SK-N-SH (cell line): ENCODE measurements around the gene CDH4.

Experiments
- ELF1 ChIP-seq: IDR thresholded peaks from 2 replicates; pipeline ENCODE4 v1.4.0; 2012
- EP300 ChIP-seq, 2 experiments: IDR thresholded peaks; 2 replicates each; pipeline versions ENCODE4 v1.4.0 to v1.6.1; 2012; ENCODE audit warnings: borderline replicate concordance in 1 of 2, low read depth in 1 of 2, low read length in 1 of 2
- EZH2phosphoT487 ChIP-seq: fragments of 200-600 bp; sonication (generic); IDR thresholded peaks from 2 replicates; pipeline ENCODE4 v1.6.1; 2017; ENCODE audit warnings: low read depth, mixed run types, mild to moderate bottlenecking, antibody characterized with exemption, moderate library complexity, borderline replicate concordance
- GATA2 ChIP-seq: sonication (generic); formaldehyde crosslinking; IDR thresholded peaks from 2 replicates; pipeline ENCODE4 v1.5.0; 2020; ENCODE audit warnings: mild to moderate bottlenecking, missing genetic modification reagents
- POLR2AphosphoS5 ChIP-seq: IDR thresholded peaks from 2 replicates; pipeline ENCODE4 v1.6.1; 2012; ENCODE audit warnings: low read depth, low read length
- RAD21 ChIP-seq: IDR thresholded peaks from 2 replicates; pipeline ENCODE4 v1.6.1; 2012; ENCODE audit warnings: mild to moderate bottlenecking, low read length
- TAF1 ChIP-seq: IDR thresholded peaks from 2 replicates; pipeline ENCODE4 v1.6.1; 2012; ENCODE audit warnings: low read depth, mild to moderate bottlenecking, low read length, moderate library complexity, borderline replicate concordance
- YY1 ChIP-seq: IDR thresholded peaks from 2 replicates; pipeline ENCODE4 v1.4.0; 2012; ENCODE audit warnings: low read depth, mild to moderate bottlenecking
- TF ChIP-seq, protein P1 (sequence below): fragments of 200-600 bp; sonication (generic); IDR thresholded peaks from 2 replicates; pipeline ENCODE4 v1.6.1; 2017; ENCODE audit warnings: antibody characterized with exemption, mild to moderate bottlenecking, moderate library complexity
- TF ChIP-seq, protein P2 (sequence below): IDR thresholded peaks from 2 replicates; pipeline ENCODE4 v1.6.1; 2012; ENCODE audit warnings: mild to moderate bottlenecking, low read depth, low read length, moderate library complexity
- TF ChIP-seq, protein P3 (sequence below): IDR thresholded peaks from 2 replicates; pipeline ENCODE4 v1.4.0; 2012; ENCODE audit warnings: low read depth, borderline replicate concordance
- TF ChIP-seq, protein P4 (sequence below): IDR thresholded peaks from 2 replicates; pipeline ENCODE4 v1.4.0; 2012; ENCODE audit warnings: low read depth, borderline replicate concordance
- TF ChIP-seq, protein P5 (sequence below): IDR thresholded peaks from 2 replicates; pipeline ENCODE4; 2012
- TF ChIP-seq, protein P6 (sequence below): fragments of 150-350 bp; IDR thresholded peaks from 2 replicates; pipeline ENCODE4 v1.6.1; 2017; ENCODE audit warnings: antibody characterized with exemption, low read length, low read depth, borderline replicate concordance

DNA sequence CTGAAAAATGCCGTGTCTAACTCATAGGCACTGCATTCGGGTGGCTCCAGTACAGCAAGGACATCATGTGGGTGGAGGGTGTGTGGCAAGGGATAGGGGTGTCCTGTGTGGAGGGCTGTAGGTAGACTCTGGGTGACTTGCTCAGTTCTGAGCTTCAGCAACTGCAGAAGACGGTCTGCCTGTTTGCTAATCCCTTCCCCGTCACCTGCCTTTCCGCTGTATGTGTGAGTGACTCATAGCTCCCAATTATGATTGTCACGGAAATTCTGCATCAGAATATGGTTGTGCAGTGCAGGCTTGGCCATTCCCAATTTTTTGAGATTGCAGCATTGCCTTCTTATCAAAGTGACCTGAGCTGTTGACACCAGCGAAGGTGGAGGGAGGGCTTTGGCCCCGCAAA, 174.3 kb downstream of the CDH4 start:
- TF ChIP-seq, protein P1, sequence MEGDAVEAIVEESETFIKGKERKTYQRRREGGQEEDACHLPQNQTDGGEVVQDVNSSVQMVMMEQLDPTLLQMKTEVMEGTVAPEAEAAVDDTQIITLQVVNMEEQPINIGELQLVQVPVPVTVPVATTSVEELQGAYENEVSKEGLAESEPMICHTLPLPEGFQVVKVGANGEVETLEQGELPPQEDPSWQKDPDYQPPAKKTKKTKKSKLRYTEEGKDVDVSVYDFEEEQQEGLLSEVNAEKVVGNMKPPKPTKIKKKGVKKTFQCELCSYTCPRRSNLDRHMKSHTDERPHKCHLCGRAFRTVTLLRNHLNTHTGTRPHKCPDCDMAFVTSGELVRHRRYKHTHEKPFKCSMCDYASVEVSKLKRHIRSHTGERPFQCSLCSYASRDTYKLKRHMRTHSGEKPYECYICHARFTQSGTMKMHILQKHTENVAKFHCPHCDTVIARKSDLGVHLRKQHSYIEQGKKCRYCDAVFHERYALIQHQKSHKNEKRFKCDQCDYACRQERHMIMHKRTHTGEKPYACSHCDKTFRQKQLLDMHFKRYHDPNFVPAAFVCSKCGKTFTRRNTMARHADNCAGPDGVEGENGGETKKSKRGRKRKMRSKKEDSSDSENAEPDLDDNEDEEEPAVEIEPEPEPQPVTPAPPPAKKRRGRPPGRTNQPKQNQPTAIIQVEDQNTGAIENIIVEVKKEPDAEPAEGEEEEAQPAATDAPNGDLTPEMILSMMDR = no peak
- TF ChIP-seq YY1 = no peak
- no peak for TF ChIP-seq GATA2 (CRISPR knock-in tag)
- TF ChIP-seq, protein P2, sequence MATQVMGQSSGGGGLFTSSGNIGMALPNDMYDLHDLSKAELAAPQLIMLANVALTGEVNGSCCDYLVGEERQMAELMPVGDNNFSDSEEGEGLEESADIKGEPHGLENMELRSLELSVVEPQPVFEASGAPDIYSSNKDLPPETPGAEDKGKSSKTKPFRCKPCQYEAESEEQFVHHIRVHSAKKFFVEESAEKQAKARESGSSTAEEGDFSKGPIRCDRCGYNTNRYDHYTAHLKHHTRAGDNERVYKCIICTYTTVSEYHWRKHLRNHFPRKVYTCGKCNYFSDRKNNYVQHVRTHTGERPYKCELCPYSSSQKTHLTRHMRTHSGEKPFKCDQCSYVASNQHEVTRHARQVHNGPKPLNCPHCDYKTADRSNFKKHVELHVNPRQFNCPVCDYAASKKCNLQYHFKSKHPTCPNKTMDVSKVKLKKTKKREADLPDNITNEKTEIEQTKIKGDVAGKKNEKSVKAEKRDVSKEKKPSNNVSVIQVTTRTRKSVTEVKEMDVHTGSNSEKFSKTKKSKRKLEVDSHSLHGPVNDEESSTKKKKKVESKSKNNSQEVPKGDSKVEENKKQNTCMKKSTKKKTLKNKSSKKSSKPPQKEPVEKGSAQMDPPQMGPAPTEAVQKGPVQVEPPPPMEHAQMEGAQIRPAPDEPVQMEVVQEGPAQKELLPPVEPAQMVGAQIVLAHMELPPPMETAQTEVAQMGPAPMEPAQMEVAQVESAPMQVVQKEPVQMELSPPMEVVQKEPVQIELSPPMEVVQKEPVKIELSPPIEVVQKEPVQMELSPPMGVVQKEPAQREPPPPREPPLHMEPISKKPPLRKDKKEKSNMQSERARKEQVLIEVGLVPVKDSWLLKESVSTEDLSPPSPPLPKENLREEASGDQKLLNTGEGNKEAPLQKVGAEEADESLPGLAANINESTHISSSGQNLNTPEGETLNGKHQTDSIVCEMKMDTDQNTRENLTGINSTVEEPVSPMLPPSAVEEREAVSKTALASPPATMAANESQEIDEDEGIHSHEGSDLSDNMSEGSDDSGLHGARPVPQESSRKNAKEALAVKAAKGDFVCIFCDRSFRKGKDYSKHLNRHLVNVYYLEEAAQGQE = no peak
- no peak for TF ChIP-seq TAF1
- TF ChIP-seq, protein P3, sequence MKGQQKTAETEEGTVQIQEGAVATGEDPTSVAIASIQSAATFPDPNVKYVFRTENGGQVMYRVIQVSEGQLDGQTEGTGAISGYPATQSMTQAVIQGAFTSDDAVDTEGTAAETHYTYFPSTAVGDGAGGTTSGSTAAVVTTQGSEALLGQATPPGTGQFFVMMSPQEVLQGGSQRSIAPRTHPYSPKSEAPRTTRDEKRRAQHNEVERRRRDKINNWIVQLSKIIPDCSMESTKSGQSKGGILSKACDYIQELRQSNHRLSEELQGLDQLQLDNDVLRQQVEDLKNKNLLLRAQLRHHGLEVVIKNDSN = no peak
- TF ChIP-seq POLR2AphosphoS5 = no peak
- no peak for TF ChIP-seq ELF1
- TF ChIP-seq, protein P4, sequence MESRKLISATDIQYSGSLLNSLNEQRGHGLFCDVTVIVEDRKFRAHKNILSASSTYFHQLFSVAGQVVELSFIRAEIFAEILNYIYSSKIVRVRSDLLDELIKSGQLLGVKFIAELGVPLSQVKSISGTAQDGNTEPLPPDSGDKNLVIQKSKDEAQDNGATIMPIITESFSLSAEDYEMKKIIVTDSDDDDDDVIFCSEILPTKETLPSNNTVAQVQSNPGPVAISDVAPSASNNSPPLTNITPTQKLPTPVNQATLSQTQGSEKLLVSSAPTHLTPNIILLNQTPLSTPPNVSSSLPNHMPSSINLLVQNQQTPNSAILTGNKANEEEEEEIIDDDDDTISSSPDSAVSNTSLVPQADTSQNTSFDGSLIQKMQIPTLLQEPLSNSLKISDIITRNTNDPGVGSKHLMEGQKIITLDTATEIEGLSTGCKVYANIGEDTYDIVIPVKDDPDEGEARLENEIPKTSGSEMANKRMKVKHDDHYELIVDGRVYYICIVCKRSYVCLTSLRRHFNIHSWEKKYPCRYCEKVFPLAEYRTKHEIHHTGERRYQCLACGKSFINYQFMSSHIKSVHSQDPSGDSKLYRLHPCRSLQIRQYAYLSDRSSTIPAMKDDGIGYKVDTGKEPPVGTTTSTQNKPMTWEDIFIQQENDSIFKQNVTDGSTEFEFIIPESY = no peak
- TF ChIP-seq, protein P5, sequence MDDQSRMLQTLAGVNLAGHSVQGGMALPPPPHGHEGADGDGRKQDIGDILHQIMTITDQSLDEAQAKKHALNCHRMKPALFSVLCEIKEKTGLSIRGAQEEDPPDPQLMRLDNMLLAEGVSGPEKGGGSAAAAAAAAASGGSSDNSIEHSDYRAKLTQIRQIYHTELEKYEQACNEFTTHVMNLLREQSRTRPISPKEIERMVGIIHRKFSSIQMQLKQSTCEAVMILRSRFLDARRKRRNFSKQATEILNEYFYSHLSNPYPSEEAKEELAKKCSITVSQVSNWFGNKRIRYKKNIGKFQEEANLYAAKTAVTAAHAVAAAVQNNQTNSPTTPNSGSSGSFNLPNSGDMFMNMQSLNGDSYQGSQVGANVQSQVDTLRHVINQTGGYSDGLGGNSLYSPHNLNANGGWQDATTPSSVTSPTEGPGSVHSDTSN = no peak
- TF ChIP-seq EZH2phosphoT487 = no peak
- no peak for TF ChIP-seq RAD21
- no peak for TF ChIP-seq EP300 (IDR thresholded peaks at IDR 0.05; ENCODE audit: borderline replicate concordance in 1 of 2, low read depth in 1 of 2, low read length in 1 of 2)
- TF ChIP-seq, protein P6, sequence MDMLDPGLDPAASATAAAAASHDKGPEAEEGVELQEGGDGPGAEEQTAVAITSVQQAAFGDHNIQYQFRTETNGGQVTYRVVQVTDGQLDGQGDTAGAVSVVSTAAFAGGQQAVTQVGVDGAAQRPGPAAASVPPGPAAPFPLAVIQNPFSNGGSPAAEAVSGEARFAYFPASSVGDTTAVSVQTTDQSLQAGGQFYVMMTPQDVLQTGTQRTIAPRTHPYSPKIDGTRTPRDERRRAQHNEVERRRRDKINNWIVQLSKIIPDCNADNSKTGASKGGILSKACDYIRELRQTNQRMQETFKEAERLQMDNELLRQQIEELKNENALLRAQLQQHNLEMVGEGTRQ = no peak
